Globus pallidus (tissue), 1 donor: ENCODE data around the gene SCARF2.
"Not testable (repeated sequence)": the region's sequence is repeated elsewhere in the genome, so short reads cannot be mapped to it uniquely, and the experiment has no call there.

Source experiments
- DNase-seq: peaks from one replicate; pipeline ENCODE4 v3.0.0-alpha.2; 2015; ENCODE audit warnings: low spot score

The SCARF2 gene, protein sequence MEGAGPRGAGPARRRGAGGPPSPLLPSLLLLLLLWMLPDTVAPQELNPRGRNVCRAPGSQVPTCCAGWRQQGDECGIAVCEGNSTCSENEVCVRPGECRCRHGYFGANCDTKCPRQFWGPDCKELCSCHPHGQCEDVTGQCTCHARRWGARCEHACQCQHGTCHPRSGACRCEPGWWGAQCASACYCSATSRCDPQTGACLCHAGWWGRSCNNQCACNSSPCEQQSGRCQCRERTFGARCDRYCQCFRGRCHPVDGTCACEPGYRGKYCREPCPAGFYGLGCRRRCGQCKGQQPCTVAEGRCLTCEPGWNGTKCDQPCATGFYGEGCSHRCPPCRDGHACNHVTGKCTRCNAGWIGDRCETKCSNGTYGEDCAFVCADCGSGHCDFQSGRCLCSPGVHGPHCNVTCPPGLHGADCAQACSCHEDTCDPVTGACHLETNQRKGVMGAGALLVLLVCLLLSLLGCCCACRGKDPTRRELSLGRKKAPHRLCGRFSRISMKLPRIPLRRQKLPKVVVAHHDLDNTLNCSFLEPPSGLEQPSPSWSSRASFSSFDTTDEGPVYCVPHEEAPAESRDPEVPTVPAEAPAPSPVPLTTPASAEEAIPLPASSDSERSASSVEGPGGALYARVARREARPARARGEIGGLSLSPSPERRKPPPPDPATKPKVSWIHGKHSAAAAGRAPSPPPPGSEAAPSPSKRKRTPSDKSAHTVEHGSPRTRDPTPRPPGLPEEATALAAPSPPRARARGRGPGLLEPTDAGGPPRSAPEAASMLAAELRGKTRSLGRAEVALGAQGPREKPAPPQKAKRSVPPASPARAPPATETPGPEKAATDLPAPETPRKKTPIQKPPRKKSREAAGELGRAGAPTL

DNA sequence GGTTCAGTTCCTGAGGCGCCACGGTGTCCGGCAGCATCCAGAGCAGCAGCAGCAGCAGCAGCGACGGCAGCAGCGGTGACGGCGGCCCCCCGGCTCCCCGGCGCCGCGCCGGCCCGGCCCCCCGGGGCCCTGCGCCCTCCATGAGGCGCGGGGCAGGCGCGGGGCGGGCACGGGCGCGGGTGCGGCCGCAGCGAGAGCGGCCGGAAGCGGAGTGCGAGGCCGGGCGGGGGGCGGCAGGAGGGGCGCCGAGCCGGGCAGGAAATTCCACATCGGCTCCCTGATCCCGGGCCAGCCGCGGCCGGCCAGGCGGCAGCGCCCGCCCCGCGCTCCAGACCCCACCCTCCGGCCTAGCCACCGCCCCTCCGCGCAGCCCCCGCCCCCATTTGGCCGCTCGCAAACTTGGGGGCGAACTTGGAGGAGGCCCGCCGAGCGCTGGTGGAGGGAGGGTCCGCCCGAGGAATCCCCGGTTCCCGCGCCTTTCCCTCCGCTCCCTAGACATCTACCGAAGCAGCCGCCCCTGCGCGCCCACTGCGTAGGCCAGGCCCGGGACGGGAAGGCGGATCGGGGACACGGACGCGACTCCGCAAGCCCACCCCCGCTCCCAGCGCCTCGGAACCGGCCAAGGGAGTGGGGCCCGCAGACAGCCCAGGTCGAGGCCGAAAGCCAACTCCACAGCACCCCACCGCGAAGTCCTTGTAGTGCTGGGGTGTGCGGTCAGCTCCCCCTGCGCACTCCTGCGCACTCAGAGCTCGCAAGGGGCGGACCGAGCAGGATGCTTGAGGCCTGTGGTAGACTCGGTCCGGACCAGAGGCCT, at the start of gene SCARF2:
TSS of gene SCARF2 (minus strand) at position 213 of the 814 bp plus-strand sequence. CDS start at position 142, 71 bp downstream.
- no peak for DNase-seq

DNA sequence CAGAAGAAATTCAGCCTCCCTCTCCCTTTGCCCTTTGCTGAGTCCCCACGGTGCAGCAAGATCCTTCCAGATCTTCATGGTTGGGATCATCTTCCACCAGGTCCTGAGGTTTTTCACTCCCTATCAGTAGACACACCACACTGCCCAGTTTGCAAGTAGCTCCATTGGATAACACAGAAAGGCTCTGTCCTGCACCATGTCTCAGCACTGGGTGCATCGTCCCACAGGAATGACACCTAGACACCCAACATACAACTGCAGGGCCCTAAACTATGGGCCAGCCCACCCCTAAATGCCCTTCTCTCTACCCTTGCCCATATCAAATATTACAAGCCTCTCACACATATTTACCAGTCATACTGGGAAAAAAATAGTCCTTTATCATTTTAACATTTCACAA, 48.6 kb upstream of the SCARF2 start:
- DNase-seq, result no peak

DNA sequence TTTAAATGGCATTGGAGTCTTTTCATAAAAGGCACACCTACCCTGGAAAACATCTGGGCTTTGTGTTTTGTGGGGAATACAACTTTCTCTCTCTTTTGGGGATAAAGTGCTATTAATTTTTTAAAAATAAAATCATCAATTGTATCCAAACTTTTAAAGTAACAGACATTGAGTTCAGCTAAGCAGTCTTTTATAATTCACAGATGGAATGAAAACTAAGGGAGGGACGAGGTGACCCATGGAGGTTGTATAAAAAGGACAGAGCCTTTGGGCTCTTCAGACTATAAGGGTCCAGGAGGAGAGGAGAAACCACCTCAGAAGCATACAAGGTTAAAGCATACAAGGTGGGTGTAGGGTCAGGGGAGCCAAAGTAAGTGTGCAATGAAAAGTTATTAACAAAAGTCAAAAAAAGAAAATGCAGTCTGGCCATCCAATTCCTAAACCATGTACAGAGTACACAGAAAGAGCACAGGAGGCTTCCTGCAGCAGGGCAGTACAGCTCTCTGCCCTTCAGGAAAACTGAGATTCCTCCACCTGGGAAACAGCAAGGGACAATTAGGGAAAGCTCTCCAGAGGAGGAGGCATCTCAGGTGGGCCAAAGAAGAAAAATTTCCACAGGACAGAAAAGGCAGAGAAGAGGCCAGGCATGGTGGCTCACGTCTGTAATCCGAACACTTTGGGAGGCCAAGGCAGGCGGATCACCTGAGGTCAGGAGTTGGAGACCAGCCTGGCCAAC, 47.5 kb upstream of the SCARF2 start:
- no peak for DNase-seq

DNA sequence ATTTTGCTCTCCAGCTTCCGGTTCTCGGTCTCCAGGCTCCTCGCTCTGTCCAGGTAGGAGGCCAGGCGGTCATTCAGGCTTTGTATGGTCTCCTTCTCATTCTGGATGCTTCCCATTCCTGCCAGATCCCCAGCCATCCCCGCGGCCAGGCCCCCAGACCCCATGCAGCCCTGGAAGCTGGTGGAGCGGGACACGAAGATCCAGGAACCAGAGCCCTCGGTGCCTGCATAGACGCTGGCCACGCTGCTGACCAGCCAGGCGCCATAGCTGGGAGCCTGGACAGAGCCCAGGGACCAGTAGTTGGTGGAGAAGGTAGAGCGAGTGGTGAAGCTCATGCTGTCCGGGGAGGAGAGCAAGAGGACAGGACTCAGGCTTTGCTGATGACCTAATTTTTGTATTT, 46.1 kb upstream of the SCARF2 start:
- DNase-seq, result no peak

DNA sequence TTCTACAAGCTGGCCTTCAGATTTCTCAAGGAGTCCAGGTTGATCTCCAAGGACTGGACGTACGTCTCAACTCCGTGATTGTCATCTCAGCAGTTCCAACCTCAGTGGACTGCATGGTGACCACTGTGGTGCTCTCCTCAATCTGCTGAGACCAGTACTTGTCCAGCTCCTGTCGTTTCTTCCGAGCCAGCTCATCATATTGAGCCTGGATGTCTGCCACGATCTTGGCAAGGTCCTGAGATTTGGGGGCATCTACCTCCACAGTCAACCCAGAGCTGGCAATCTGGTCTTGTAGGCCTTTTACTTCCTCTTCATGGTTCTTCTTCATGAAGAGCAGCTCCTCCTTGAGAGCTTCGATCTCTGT, 45.5 kb upstream of the SCARF2 start:
- not testable (repeated sequence) for DNase-seq

DNA sequence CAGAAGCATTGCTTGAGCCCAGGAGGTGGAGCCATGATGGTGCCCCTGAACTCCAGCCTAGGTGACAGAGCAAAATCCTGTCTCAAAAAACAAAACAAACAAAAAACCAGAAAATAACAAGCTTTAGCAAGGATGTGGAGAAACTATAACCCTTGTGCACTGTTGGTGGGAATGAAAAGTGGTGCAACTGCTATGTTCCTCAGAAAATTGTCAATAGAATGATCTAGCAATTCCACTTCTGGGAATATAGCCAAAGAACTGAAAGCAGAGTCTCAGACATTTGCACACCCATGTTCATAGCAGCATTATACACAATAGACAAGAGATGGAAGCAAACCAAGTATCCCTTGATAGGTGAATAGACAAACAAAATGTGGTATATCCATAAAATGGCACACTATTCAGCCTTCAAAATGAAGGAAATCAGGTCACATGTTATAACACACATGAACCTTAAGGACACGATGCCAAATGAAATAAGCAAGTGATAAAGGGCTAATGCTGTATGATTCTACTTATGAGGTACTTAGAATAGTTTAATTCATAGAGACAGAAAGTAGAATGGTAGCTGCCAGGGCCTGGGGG, 42.1 kb upstream of the SCARF2 start:
- no peak for DNase-seq

DNA sequence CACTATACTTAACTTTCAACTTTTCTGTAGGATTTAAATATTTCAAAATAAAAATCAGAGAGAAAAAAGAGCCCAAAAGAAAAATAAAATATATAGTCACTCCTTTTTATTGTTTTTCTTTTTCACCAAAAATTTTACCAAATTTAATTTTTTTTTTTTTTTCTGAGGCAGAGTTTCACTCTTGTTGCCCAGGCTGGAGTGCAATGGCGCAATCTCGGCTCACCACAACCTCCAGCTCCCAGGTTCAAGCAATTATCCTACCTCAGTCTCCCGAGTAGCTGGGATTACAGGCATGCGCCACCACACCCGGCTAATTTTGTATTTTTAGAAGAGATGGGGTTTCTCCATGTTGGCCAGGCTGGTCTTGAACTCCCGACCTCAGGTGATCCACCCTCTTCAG, 40.4 kb upstream of the SCARF2 start:
- not testable (repeated sequence) for DNase-seq

DNA sequence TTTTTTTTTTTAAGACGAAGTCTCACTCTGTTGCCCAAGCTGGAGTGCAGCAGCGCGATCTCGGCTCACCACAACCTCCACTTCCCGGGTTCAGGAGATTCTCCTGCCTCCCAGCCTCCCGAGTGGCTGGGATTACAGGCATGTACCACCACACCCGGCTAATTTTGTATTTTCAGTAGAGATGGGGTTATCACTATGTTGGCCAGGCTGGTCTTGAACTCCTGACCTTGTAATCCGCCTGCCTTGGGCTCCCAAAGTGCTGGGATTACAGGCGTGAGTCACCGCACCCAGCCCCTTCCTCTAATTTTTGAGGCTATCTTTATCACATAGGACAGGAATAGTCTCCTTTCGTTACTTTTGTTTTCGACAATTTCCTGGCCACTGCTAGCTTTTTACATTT, 37.9 kb upstream of the SCARF2 start:
- DNase-seq, result not testable (repeated sequence)

DNA sequence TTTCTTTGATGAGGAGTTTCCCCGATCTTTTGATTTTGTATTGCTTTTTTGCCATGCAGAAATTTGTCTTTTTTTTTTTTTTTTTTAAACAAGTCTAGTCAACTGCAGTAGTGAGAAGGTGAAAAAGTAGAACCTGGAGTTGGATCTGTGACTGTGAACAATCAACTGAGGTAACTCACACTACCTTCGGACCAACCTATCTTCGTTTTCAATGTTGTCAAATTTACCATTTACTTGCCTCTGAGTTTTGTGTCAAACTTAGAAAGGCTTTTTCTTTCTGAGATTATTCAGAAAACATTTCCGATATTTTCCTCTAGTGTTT, 37.5 kb upstream of the SCARF2 start:
- no peak for DNase-seq

DNA sequence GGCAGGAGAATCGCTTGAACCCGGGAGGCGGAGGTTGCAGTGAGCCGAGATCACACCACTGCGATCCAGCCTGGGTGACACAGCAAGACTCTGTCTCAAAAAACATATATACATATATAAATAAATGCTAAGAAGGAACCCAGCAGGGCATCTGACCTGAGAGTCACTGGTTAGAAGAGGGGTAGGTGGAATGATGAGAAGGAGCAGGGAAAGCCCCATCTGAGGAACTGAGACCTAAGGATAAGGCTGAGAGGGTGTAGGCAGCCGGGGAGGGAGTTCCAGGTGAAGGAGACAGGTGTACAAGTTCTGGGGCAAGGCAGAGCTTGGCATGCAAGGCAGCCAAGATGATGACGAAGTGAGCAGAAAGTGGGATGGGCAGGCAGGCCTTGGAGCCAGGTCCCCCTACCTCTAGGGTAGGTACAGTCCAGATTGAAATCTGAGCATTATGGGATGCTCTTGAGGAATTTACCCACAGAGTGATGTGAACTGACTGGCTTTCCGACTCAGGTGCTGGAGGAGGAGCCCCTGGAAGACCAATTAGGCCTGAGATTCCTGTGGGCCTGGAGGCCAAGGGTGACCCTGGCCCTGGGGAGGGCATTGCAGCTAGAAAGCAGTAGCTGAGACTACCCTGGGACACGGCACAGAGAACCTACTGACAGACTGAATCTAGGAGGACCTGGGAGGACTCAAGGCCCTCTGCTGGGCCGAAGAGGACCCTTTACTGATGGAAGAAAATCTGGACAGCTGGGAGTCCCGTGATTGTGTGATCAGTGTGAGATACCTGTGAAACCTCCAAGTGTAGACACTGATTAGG, 35.2 kb upstream of the SCARF2 start:
- DNase-seq, result no peak

DNA sequence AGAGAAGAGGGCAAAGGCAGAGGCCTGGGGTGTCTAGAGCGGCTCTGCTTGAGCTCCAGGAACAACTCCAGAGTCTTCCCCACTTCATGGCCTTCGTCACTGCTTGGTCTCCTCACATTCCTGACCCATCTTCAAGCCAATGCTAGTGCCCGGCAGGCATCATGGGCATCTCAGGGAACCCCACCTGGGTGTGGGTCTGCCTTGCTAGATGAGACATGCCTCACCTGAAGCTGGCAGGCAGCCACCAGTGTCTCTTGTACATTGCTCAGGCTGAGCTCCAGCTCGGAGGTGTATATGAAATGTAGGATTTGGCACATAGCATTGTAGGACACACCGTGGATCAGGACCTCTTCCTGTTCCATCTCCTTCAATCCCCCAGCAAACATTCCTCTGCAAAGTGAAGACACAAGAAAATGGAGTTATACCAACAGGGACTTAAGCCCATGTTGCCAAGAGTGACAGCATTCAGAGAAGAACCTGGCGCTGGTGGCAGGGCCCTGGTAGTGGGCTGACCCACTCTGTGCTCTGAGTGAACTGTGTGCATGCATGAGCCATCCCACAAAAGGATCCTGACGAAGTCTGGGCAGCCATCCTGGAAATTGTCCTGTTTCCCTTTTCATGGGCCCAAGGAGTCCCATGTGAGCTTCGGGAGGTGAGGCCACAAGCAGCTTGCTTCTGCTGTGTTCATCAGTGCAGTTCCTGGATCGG, 33.7 kb upstream of the SCARF2 start:
- DNase-seq, result no peak

DNA sequence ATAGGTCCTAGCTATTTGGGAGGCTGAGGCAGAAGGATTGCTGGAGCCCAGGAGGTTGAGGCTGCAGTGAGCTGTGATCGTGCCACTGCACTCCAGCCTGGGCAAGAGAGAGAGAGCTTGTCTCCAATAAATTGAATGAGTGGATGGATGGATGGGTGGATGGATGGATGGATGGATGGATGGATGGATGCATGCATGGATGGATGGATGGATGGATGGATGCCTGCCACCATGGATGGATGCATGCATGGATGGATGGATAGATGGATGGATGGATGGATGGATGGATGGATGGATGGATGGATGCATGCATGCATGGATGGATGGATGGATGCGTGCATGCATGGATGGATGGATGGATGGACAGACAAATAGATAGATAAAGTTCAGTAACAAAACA, 32.9 kb upstream of the SCARF2 start:
- not testable (repeated sequence) for DNase-seq

DNA sequence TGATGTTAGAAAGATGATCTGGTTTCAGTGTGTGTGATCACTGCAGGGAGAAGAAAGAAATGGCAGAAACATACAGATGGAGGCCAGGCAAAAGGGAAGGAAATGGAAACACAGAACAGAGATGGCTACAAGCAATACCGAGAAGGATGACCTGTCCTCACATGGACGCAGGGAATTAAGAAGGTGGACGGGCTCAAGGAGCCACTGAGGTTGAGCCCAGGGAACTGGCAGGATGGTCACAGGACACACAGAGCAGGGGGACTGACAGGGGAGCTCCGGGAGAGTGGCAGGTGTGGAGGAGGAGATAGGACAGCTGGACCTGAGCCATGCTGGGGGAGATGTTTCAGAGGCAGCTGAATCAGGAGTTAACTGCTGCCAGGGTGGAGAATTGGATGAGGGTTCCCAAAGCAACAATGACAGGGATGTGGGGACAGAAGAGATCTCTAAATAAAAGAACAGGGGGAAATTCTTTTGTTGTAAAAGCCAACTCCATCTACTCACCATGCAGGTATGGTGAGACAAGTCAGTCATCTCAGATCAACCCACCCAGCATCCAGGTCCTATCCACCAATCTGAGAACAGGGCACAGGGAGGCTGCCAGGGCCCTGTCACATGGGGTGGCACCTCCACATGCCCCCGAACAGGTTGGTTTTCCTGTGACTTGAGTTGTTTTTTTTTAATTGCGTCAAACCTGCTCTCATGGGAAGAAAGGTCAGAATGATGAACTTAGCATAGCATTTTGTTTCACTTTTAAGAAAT, 31.7 kb upstream of the SCARF2 start:
- no peak for DNase-seq

DNA sequence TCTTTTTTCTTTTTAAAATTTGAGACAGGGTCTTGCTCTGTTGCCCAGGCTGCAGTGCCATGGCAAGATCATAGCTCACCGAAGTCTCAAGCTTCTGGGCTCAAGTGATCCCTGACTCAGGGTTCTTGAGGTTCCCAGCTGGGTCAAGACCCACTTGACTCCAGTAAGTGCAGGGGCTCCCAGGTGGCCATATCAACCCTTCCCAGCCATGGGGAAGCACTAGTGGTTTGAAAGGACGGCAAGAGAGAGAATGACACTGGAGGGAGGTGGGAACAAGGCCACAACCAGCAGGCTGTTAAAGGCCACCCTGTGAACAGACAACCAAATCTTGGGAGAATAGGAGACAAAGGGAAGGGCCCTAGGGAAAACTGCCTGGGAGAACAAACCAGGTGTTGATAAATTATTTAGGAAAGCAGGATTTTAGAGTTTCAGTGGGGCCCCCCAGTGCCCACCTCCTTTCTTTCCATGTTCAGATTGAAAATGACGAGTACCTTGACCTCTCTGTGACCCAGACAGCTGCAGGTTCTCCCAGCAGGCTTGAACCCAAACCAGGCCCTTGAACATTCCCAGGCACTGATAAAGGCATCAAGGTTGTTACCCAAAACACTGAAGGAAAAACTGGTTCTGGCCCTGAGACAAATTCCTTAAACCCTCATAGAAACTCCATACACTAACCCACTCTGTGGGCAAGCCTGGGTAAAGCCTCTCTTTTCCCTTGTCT, 29.2 kb upstream of the SCARF2 start:
- DNase-seq, result no peak

DNA sequence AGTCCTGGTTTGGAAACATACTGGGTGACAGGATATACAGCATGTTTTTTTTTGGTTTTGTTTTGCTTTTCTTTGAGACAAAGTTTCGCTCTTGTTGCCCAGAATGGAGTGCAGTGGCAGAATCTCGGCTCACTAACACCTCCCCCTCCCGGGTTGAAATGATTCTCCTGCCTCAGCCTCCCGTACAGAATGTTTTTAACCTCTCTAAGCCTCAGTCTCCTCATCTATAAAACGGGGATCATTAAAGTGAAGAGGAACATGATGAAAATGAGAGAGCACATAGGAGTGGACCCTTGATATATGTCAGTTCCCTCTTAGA, 28.1 kb upstream of the SCARF2 start:
- no peak for DNase-seq

DNA sequence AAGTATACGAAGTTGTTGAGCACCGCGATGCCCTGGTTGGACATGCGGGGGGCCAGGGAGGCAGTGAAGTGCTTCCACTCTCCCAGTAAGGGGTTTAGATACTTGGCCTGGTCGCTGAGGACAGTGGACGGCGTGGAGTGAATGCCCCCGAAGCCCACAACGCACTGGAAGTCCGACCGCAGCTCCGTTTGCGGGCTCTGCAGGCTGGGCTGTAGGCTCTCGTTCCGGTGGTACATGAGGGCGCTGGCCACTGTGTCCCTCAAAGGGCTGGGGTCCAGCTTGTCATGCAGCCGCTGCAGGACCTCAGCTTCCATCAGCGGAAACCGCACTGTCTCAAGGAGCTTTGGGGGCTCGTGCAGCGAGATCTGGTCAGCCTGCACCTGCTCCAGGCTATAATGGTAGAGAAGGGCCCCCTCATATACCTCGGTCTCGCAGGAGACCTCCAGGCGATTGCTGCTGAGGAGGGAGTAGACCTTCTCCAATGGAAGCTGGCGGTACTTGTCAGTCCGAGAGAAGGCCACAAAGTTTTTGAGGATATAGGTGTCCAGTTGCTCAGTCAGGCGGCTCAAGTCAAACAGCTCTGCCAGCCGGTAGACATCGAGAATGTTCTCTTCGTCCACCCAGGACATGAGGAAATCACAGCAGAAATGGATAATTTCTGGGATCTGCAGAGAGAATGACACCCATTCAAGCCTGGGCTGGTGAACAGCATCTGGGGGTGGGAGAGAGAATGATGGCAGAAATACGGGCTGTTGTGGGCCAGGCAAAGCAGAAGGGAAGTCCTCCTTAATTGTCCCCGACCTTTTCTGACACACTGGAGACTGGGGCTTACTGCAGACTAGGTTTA, 27.5 kb upstream of the SCARF2 start:
- DNase-seq, result no peak

DNA sequence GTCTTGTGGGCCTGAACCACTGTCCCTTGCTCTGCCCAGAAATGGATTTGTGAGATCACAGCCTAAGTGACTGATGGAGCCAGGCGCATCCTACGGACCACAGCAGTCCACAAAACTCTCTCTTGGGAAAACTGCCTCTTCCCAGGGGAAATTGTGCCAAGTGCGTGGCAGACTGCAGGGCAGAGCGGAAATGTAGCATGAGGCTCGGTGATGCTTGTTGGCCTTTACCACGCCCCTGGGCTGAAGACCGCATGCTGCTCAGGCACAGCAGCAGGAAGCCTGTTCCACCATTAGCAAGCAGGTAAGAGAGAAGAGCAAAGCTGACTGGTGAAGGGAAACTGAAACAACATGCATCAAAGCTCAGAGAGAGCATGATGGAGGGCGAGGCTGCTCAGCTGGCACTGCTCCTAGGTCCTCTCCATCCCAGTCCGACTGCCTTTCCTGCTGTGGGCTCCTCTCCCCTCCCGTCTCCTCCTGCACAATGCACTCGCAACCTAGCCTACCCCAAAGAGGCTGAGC, 26.5 kb upstream of the SCARF2 start:
- DNase-seq, result no peak
